NCI-H82 treated with DMSO at 0.1 percent for 48 hours (cell line): ENCODE data around the gene SUPT20HL2.
"Not testable (repeated sequence)": the region's sequence is repeated elsewhere in the genome, so short reads cannot be mapped to it uniquely, and the experiment has no call there.

Experiments used
- DNase-seq: peaks from one replicate; lab custom pipeline; 2025; ENCODE audit not compliant: unreplicated experiment; lab: John Stamatoyannopoulos, UW

SUPT20HL2 gene

DNA sequence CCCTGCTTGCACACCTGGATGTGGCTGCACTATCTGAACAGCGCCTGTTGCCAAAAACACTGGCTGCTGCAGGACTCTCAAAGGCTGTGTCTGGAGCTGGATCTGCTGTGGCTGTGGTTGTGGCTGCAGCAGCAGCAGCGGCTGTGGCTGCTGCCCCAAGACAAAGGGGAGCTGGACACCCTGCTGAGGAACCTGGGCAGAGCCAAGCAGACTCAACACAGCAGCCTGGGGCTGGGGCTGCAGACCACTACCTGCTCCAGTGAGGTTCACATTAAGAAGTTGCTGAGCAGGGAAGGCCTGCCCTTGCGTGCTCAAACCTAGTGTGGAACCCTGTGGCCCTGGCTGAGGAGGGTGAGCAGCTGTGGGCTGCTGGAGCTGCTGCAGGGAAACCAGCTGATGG lies 3.0 kb downstream of the SUPT20HL2 start:
- DNase-seq, result not testable (repeated sequence)

- DNase-seq, result not testable (repeated sequence)
These were observed 4.1 kb downstream of the SUPT20HL2 start for GRCh38 chrX:24309580-24310374.

GRCh38 chrX:24308803-24309202 lies 5.1 kb downstream of the SUPT20HL2 start:
- DNase-seq, result not testable (repeated sequence)

DNA sequence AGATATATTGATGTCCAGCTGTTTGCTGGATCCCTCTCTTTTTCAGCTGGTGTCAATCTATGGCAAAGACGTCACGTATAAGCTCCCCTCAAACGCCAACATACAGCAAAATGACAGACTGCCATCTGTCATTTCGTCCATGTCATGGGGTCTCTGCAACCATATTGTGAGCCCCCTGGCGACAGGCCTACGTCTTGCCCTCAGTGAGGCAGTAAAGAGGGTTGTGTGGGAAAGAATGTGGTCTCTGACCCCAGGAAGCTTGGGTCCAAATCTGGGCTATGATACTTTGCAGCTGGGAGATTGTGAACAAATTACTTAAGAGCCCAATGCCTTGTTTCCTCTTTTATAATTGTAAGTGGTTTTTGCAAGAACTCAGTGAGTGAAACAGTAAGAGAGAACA lies 7.4 kb downstream of the SUPT20HL2 start:
- DNase-seq, result no peak

GRCh38 chrX:24305905-24306304 lies 8.0 kb downstream of the SUPT20HL2 start:
- DNase-seq, result no peak

GRCh38 chrX:24301806-24302205 lies 12.1 kb downstream of the SUPT20HL2 start:
- DNase-seq, result no peak

GRCh38 chrX:24301060-24301459 lies 12.8 kb downstream of the SUPT20HL2 start:
- no peak for DNase-seq

GRCh38 chrX:24298191-24298590 lies 15.7 kb downstream of the SUPT20HL2 start:
- DNase-seq, result no peak

DNA sequence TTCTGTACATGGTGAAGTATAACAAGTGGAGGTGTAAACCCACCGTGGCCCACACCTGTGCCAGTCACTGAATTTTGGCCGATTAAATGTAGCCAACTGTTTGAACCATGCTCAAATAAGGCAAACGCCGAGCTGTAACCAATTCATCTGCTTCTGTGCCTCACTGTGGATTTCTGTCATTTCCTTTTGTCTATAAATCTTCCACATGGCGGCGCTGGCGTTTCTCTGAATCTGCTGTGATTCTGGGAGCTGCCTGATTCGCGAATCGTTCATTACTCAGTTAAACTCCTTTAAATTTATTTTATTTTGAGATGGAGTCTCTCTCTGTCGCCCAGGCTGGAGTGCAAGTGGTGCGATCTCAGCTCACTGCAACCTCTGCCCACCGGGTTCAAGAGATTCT lies 19.2 kb downstream of the SUPT20HL2 start:
- DNase-seq, result peak; percentile 5

DNA sequence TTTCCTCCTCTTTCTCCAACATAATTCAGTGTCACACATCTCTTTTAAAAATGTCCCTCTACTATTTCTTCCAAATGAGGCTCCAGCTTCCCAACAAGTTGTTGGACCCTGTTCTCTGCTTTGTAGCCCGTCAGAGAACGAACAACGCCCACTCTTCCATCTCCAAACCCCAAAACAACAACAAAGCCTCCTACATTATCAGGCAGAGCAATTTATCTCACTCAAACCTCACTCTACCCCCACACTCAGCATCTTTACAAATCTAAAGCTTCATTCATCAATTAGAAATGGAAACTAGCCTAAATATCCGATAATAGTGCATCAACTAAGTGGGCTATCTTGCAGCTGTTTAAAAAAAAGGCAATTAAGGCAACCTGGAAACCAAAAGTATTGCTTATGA lies 20.5 kb downstream of the SUPT20HL2 start:
- DNase-seq, result no peak

DNA sequence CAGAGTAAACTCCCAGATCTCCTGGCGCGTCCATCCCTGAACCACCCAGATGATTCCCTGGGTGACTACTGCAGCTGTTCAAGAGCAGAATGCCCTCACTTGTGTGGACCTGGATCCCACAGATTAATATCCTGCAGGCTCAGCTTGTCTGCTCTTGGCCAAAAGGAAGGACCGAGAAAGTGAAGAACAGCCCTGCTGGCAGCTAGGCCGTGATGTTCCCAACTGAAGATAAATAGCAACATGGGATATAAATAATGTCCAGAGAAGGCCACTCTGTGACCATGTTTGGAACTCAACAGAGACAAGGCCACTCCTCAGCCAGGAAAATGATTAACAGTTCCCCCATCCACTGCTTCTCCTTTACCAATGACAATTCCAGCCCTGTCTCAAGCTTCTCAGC lies 21.5 kb downstream of the SUPT20HL2 start:
- no peak for DNase-seq

DNA sequence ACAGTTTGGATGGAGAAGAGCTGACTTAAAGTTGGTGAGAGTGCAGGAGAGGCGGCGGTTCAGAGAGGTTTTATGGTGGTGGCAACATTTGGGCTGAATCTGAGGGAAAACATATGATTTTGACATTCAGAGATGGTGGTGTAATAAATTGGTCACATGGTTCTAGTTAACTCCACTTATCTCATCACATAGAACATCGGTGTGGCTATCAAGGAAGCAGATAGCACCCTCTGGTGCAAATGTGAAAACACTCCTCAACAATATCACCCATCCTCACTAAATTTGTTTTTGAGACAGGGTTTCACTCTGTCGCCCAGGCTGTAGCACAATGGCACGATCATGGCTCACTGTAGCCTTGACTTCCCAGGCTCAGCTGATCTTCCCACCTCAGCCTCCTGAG lies 28.8 kb downstream of the SUPT20HL2 start:
- no peak for DNase-seq

- no peak for DNase-seq
These were observed 30.6 kb downstream of the SUPT20HL2 start for GRCh38 chrX:24283127-24283794.

GRCh38 chrX:24282381-24283126 lies 31.3 kb downstream of the SUPT20HL2 start:
- DNase-seq, result no peak

GRCh38 chrX:24277405-24277804 lies 36.5 kb downstream of the SUPT20HL2 start:
- DNase-seq, result no peak

- DNase-seq, result no peak
These were observed 37.9 kb downstream of the SUPT20HL2 start for GRCh38 chrX:24276015-24276414.

GRCh38 chrX:24271262-24271661 lies 42.6 kb downstream of the SUPT20HL2 start:
- DNase-seq, result no peak

DNA sequence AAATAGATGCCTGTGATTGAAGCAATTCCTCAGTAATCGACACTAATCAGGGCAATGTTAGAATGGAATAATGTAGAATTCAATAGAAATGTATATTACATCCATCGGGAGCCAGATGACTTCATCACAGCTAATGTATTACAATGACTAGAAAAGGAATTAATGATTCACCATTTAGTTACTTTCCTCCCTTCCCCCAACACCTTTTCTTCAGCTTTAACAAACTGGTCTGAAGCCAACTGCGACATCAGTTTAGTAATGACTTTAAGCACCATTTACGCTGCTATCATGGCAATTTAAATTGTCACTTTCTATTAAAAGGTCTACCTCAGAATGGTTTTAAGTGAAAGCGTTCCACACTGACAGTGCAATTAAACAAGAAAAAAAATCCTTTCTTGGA lies 45.1 kb downstream of the SUPT20HL2 start:
- DNase-seq, result no peak

GRCh38 chrX:24266996-24267395 lies 46.9 kb downstream of the SUPT20HL2 start:
- no peak for DNase-seq

GRCh38 chrX:24264383-24264782 lies 49.5 kb downstream of the SUPT20HL2 start:
- no peak for DNase-seq

DNA sequence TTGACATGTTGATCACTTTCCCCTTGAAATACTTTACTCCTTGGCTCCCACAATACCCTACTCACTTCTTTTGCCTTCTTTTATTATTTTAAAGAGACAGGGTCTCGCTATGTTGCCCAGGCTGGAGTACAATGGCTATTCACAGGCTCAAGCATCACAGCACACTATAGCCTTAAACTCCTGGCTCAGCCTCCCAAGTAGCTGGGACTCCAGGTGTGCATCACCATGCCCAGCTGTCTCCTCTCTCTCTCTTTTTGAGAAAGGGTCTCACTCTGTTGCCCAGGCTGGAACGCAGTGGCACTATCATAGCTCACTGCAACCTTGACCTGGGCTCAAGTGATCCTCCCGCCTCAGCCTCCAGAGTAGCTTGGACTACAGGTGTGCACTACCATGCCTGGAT lies 51.6 kb downstream of the SUPT20HL2 start:
- DNase-seq, result no peak
